NCI-H2107 (cell line): Measurements from ENCODE around the gene TMEM47.

ENCODE experiments used
- DNase-seq: peaks from one replicate; lab custom pipeline; 2025; lab: John Stamatoyannopoulos, UW

The TMEM47 gene

GRCh38 chrX:34585561-34585960, 71.5 kb downstream of the TMEM47 start:
- no peak for DNase-seq

- no peak for DNase-seq
These were observed 72.3 kb downstream of the TMEM47 start for GRCh38 chrX:34584781-34585180.

- no peak for DNase-seq
These were observed 77.0 kb downstream of the TMEM47 start for GRCh38 chrX:34580069-34580468.

- no peak for DNase-seq
These were observed 78.8 kb downstream of the TMEM47 start for GRCh38 chrX:34578237-34578636.
